AG08395 (cell line): ENCODE data around the gene PRDX6.
"Not testable (repeated sequence)": the region's sequence is repeated elsewhere in the genome, so short reads cannot be mapped to it uniquely, and the experiment has no call there.

ENCODE experiments used
- DNase-seq: peaks from one replicate; pipeline ENCODE4 v3.0.0; 2012; ENCODE audit warnings: mixed read lengths, low spot score

The PRDX6 gene

GRCh38 chr1:173477286-173478093 lies at the start of gene PRDX6:
TSS of gene PRDX6 (plus strand) at chr1:173477335. CDS start at chr1:173477398, 63 bp downstream.
- peak; percentile 43 for DNase-seq

- DNase-seq = peak; percentile 91
Measured at GRCh38 chr1:173429471-173430402, 47.4 kb upstream of the PRDX6 start.

GRCh38 chr1:173430677-173431303 lies 46.3 kb upstream of the PRDX6 start:
- no peak for DNase-seq

- DNase-seq = peak; percentile 72
Measured at GRCh38 chr1:173431304-173432045, 45.7 kb upstream of the PRDX6 start.

GRCh38 chr1:173432331-173432730 lies 44.8 kb upstream of the PRDX6 start:
- no peak for DNase-seq

- no peak for DNase-seq
Measured at GRCh38 chr1:173433751-173434326, 43.3 kb upstream of the PRDX6 start.

GRCh38 chr1:173436841-173437428 lies 40.2 kb upstream of the PRDX6 start:
- DNase-seq = no peak

- no peak for DNase-seq
Measured at GRCh38 chr1:173438675-173439074, 38.5 kb upstream of the PRDX6 start.

- DNase-seq = no peak
Measured at GRCh38 chr1:173440430-173440829, 36.7 kb upstream of the PRDX6 start.

GRCh38 chr1:173444757-173445156 lies 32.4 kb upstream of the PRDX6 start:
- no peak for DNase-seq

GRCh38 chr1:173445164-173445563 lies 32.0 kb upstream of the PRDX6 start:
- no peak for DNase-seq

GRCh38 chr1:173445656-173446055 lies 31.5 kb upstream of the PRDX6 start:
- DNase-seq = no peak

- no peak for DNase-seq
Measured at GRCh38 chr1:173447224-173447623, 29.9 kb upstream of the PRDX6 start.

- no peak for DNase-seq
Measured at GRCh38 chr1:173448945-173449344, 28.2 kb upstream of the PRDX6 start.

GRCh38 chr1:173451981-173452380 lies 25.2 kb upstream of the PRDX6 start:
- DNase-seq = no peak

- DNase-seq = peak; percentile 43
Measured at GRCh38 chr1:173453982-173454381, 23.2 kb upstream of the PRDX6 start.

- DNase-seq = no peak
Measured at GRCh38 chr1:173454966-173455524, 22.1 kb upstream of the PRDX6 start.

GRCh38 chr1:173459885-173460284 lies 17.2 kb upstream of the PRDX6 start:
- DNase-seq = no peak

- DNase-seq = not testable (repeated sequence)
Measured at GRCh38 chr1:173462666-173463065, 14.5 kb upstream of the PRDX6 start.

- DNase-seq = not testable (repeated sequence)
Measured at GRCh38 chr1:173464185-173464584, 12.9 kb upstream of the PRDX6 start.

- no peak for DNase-seq
Measured at GRCh38 chr1:173467426-173467825, 9.7 kb upstream of the PRDX6 start.
